SH-SY5Y (cell line): ENCODE data around the gene BRCA1.

Source experiments
- GATA2 ChIP-seq: IDR thresholded peaks from 2 replicates; pipeline ENCODE4 v1.6.1; 2011; ENCODE audit warnings: mild to moderate bottlenecking, low read depth, low read length
- GATA3 ChIP-seq: IDR thresholded peaks from 2 replicates; pipeline ENCODE4 v1.6.1; 2011; ENCODE audit warnings: low read depth, mild to moderate bottlenecking, low read length, moderate library complexity

- no peak for TF ChIP-seq GATA2
- no peak for TF ChIP-seq GATA3
Measured at GRCh38 chr17:43068570-43069367, 56.4 kb downstream of the BRCA1 start.
